ENCODE results near the gene XRCC1. TPM values are rescaled to one million over a fixed set of nuclear protein-coding genes. Genes with fewer than 3 reads are reported as not detected.
"Not testable (repeated sequence)": the region's sequence is repeated elsewhere in the genome, so short reads cannot be mapped to it uniquely, and the experiment has no call there.

Gene XRCC1
- 18.4 and 19.5 TPM in 2 replicates for total RNA-seq

DNA sequence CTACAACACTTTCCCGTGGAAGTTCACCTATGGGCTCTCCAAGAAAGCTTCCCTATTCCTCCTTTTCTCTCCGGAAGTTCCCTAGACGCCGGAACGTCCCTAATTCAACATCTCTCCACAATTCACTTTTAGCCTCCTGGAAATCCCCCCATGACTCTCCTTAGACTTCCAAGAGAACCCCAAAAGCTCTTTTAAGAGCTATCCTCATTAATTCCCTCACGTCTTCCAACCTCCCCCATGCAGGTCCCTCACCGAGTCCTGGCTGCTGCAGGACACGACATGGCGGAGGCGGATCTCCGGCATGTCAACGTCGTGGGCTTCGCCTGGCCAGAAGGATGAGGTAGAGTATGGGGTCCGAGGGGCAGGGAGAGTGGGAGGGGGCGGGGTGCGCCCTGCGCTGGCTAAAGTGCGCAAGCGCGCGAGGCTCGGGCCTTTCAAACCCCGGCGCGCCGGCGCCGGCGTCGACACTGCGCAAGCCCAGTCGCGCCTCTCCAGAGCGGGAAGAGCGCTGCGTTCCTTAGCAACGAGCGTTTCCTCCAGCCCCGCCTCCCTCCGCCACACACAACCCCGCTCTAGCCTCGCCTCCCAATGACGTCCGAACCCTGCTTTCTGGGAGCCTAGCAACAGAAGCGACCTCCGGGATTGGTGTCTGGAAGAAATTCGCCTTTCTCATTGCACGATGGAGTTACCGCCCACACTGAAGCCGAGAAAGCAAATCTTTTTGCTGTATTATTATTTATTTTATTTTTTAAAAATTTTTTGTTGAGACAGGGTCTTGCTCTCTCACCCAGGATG, at the start of gene XRCC1, which contains the start of gene PINLYP:
Gene XRCC1 (minus strand): TSS at position 372 of the 795 bp plus-strand sequence. CDS start 69 bp downstream, at position 303.
Gene PINLYP (plus strand): TSS at position 646 of the 795 bp plus-strand sequence. CDS start 1,391 bp downstream, outside the sequence.
- peak; percentile 97 for DNase-seq (ENCODE audit: low read depth, low spot score)

GRCh38 chr19:43624933-43625332, 49.6 kb upstream of the XRCC1 start:
- DNase-seq (ENCODE audit: low read depth, low spot score) = no peak

GRCh38 chr19:43623889-43624670, 48.8 kb upstream of the XRCC1 start:
- no peak for DNase-seq (ENCODE audit: low read depth, low spot score)

- no peak for DNase-seq (ENCODE audit: low read depth, low spot score)
Observed at GRCh38 chr19:43622956-43623355, 47.6 kb upstream of the XRCC1 start.

GRCh38 chr19:43622070-43622469, 46.7 kb upstream of the XRCC1 start:
- DNase-seq (ENCODE audit: low read depth, low spot score) = no peak

- no peak for DNase-seq (ENCODE audit: low read depth, low spot score)
Observed at GRCh38 chr19:43620061-43621001, 45.0 kb upstream of the XRCC1 start.

DNA sequence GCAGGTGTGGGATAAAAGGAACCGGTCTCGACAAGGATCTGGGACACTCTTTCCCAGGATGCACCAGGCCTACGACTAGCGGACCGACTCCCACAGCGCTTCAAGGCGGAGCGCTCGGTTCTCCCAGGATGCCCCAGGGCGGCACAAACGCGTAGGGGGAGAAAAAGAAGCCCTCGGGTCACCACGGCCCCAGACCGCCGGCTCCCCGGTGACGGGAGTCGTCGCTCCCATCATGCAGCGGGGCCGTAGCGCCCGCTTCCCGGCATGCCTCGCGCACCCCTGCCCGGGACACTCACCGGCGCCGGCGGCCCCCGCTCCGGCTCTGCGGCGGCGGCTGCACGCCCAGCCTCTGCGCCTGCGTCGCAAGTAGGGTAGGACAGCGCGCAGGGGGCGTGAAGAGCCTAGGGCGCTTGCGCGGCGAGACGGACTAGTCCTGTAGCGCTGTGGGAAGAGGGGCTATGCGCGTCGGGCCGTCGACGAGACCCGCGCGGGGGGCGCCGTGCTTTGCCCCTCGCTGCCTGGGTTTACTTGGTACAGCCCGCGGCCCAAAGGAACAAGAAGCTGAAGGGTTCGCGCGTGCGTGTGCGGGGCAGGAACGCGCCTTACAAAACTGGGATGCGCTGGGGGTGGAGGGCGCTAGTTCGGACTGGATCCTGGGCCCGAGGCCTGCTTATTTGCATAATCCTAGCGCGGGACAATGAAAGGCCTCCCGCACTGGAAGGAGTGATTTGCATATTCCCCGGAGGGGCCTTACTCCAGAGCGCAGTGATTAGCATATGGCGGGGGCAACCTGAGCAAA, 44.1 kb upstream of the XRCC1 start, which contains the start of gene ZNF428:
Gene ZNF428 (minus strand): TSS at position 368 of the 799 bp plus-strand sequence. CDS start 5,325 bp downstream, outside the sequence.
- DNase-seq (ENCODE audit: low read depth, low spot score) = peak; percentile 75

GRCh38 chr19:43618921-43619261, 43.6 kb upstream of the XRCC1 start:
- DNase-seq (ENCODE audit: low read depth, low spot score) = no peak

DNA sequence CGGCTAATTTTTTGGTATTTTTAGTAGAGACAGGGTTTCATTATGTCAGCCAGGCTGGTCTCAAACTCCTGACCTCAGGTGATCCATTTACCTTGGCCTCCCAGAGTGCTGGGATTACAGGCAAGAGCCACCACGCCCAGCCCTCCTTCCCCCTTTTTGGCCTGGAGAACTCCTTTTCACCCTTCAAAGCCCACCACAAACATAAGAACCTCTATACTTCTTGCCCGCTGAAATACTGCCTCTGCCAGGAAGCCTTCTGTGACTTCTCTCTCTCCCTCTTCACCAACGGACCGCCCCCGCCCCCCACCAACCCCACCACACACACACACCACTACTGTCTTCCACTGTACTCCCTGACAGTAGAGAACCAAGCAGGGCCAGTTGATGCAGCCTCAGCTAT, 41.6 kb upstream of the XRCC1 start:
- no peak for DNase-seq (ENCODE audit: low read depth, low spot score)

DNA sequence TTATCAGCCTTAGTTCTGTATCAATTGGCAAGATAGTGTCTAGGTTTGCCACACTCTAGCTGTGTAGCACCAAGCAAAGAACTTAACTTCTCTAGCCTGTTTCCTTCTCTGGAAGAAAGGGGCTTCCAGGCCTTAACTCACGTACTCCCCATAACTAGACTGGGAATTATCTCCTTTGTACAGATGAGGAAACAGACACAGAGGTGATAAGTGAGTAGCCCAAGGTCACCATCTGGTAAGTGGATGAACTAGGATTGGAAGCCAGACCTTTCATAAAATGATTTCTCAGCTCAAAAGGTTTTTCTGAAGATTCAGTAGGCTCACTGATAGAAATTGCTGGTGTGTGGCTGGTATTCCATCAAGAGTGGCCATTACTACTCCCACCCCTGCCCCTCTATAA, 41.0 kb upstream of the XRCC1 start:
- no peak for DNase-seq (ENCODE audit: low read depth, low spot score)

DNA sequence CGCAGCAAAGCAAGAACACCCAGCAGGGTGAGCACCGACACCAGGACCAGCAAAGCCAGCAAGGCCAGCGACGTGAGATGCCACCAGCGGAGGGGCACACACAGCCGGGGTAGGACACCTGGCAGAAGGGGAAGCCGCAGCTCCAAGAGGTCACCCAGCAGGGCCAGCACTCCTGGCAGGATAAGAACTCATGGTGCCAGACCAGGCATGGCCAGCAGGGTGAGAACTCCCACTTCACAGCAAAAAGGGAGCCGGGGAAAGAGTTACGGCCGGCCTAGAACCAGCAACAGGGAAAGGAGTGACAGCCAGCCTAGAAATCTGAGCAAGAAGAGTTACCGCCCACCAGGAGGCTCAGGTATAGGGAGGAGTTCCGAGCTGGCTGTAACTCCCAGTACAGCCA, 37.0 kb upstream of the XRCC1 start:
- no peak for DNase-seq (ENCODE audit: low read depth, low spot score)

GRCh38 chr19:43611788-43612187, 36.5 kb upstream of the XRCC1 start, which contains the start of gene SRRM5:
Gene SRRM5, plus strand, starts transcription at chr19:43612088. Its CDS starts 34 bp downstream, at chr19:43612122.
- DNase-seq (ENCODE audit: low read depth, low spot score) = no peak

DNA sequence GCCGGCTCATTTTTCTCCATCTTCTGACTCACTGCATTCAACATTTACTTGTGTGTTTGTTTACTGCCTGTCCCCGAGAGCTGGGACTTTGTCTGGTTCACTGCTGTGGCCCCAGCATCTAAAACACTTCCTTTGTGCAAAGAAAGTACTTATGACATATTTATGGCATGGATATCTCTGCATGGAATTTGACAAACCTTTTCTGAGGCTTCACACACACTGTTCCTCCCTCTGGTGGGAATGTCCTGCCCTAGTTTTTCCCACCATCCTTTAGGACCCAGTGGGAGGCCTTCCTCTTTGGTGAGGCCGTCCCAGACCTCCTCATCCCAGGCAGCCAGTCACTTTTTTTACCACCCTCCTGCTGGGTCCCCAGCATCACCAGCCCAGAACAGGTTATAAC, 35.2 kb upstream of the XRCC1 start:
- no peak for DNase-seq (ENCODE audit: low read depth, low spot score)

- no peak for DNase-seq (ENCODE audit: low read depth, low spot score)
Observed at GRCh38 chr19:43609872-43610271, 34.5 kb upstream of the XRCC1 start.

- DNase-seq (ENCODE audit: low read depth, low spot score) = no peak
Observed at GRCh38 chr19:43607238-43608205, 32.2 kb upstream of the XRCC1 start.

GRCh38 chr19:43606569-43607229, 31.4 kb upstream of the XRCC1 start:
- DNase-seq (ENCODE audit: low read depth, low spot score) = no peak

DNA sequence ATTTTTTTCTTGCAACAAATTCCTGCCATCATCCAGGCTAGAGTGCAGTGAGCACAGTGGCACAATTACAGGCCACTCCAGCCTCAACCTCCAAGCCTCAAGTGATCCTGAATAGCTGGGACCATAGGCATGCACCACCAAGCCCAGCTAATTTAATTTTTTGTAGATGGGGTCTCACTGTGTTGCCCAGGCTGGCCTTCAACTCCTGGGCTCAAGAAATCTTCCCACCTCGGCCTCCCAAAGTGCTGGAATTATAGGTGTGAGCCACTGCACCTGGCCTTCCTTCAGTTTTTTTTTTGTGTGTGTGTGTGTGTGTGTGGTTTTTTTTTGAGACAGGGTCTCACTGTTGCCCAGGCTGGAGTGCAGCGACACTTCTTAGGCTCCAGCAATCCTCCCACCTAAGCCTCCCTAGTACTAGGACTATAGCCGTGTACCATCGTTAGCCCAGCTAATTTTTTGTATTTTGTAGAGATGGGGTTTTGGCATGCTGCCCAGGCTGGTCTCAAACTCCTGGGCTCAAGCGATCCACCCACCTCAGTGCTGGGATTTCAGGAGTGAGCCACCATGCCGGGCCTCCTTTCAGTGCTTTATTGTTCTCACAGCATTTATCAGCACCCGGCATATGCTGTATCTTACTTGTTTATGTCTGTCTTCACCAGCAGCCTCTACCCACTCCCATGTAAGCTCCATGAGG, 30.7 kb upstream of the XRCC1 start:
- DNase-seq (ENCODE audit: low read depth, low spot score) = no peak

GRCh38 chr19:43600326-43600725, 25.0 kb upstream of the XRCC1 start:
- not testable (repeated sequence) for DNase-seq (ENCODE audit: low read depth, low spot score)

Measured in pulmonary artery endothelial cell (primary cell).